Activated CD8-positive, alpha-beta memory T cell treated with anti-CD3 and anti-CD28 coated beads for 24 hours (primary cell): ENCODE measurements around the gene USP13.

Experiments used
- DNase-seq: peaks from one replicate; pipeline ENCODE4 v3.0.0-alpha.2; 2020

USP13 gene

GRCh38 chr3:179801856-179802255, 149.0 kb downstream of the USP13 start:
- no peak for DNase-seq

GRCh38 chr3:179806177-179806576, 153.3 kb downstream of the USP13 start:
- DNase-seq: no peak

- DNase-seq: no peak
Observed at GRCh38 chr3:179807588-179807987, 154.7 kb downstream of the USP13 start.

- DNase-seq: no peak
Observed at GRCh38 chr3:179809639-179810038, 156.8 kb downstream of the USP13 start.

- no peak for DNase-seq
Observed at GRCh38 chr3:179811321-179812095, 158.7 kb downstream of the USP13 start.

GRCh38 chr3:179812096-179812382, 159.2 kb downstream of the USP13 start:
- DNase-seq: no peak

GRCh38 chr3:179819379-179819778, 166.5 kb downstream of the USP13 start:
- no peak for DNase-seq

- no peak for DNase-seq
Observed at GRCh38 chr3:179822296-179822695, 169.5 kb downstream of the USP13 start.

GRCh38 chr3:179825527-179826246, 172.8 kb downstream of the USP13 start:
- no peak for DNase-seq

GRCh38 chr3:179826247-179826637, 173.4 kb downstream of the USP13 start:
- DNase-seq: no peak

- no peak for DNase-seq
Observed at GRCh38 chr3:179828738-179829137, 175.9 kb downstream of the USP13 start.

GRCh38 chr3:179829401-179829800, 176.6 kb downstream of the USP13 start:
- DNase-seq: no peak

GRCh38 chr3:179832333-179832854, 179.6 kb downstream of the USP13 start:
- no peak for DNase-seq

GRCh38 chr3:179833294-179833693, 180.5 kb downstream of the USP13 start:
- no peak for DNase-seq

GRCh38 chr3:179837374-179837773, 184.5 kb downstream of the USP13 start:
- DNase-seq: no peak
